Esophagus muscularis mucosa (tissue), 4 donors: ENCODE data around the gene OSBPL2. TPM values are rescaled to one million over a fixed set of nuclear protein-coding genes. Genes with fewer than 3 reads are reported as not detected.

Source experiments
- DNase-seq: peaks from one replicate; pipeline ENCODE4 v3.0.0-alpha.2; 2017; ENCODE audit errors: extremely low spot score
- H3K27ac ChIP-seq, 4 donors: fragments of 200-600 bp; sonication (generic); replicated peaks in 1 of 4; 1 replicate in 3 of 4; 2 replicates in 1 of 4; pipeline ENCODE4 v1.5.1; 2016 to 2019; ENCODE audit warnings: mild to moderate bottlenecking in 1 of 4
- H3K27me3 ChIP-seq, 4 donors: fragments of 200-600 bp; sonication (generic); one replicate each; pipeline versions ENCODE4 v1.5.1 to v1.6.0; 2016 to 2019
- H3K36me3 ChIP-seq, 4 donors: fragments of 200-600 bp; sonication (generic); one replicate each; pipeline ENCODE4 v1.5.1; 2016 to 2019
- H3K4me1 ChIP-seq, 4 donors: fragments of 200-600 bp; sonication (generic); one replicate each; pipeline ENCODE4 v1.5.1; 2016 to 2019
- H3K4me3 ChIP-seq, 4 donors: fragments of 200-600 bp; sonication (generic); 1 replicate in 2 of 4; 2 replicates in 2 of 4; pipeline ENCODE4 v1.5.1; 2016 to 2019; ENCODE audit warnings: mild to moderate bottlenecking in 4 of 4, moderate library complexity in 1 of 4
- H3K9me3 ChIP-seq, 4 donors: fragments of 200-600 bp; sonication (generic); 1 replicate in 3 of 4; 2 replicates in 1 of 4; pipeline ENCODE4 v1.5.1; 2016 to 2019
- EP300 ChIP-seq: sonication (generic); formaldehyde crosslinking; IDR thresholded peaks from one replicate; pipeline ENCODE4 v1.6.1; 2017; ENCODE audit warnings: antibody characterized with exemption
- POLR2A ChIP-seq: fragments of 450-650 bp; IDR thresholded peaks from one replicate; pipeline ENCODE4 v1.6.1; 2017; ENCODE audit warnings: antibody characterized with exemption, moderate library complexity, mild to moderate bottlenecking, low read depth
- POLR2AphosphoS5 ChIP-seq, 2 donors: sonication (generic); formaldehyde crosslinking; IDR thresholded peaks; one replicate each; pipeline ENCODE4 v1.6.1; 2017; ENCODE audit warnings: antibody characterized with exemption in 2 of 2
- WGBS: methylation state at CpG from one replicate; pipeline ENCODE4 v1.1.5; 2018; 5-methylcytosine and 5-hydroxymethylcytosine counted together
- intact Hi-C: fragments of 100-400 bp; cut with DNase I; formaldehyde crosslinking; loops from one replicate; pipeline ENCODE4 v1.15.1; 2023
- total RNA-seq, 4 donors: library from RNA; depleted of rRNA; stranded (reverse); fragments of >200 nt; gene quantifications; one replicate each; pipeline versions ENCODE4 v1.1.0 to v1.2.1, GENCODE V29; 2016
- TF ChIP-seq, protein P1 (sequence below), 3 experiments: fragments of 200-600 bp in 2 of 3; fragments of 450-650 bp in 1 of 3; sonication (generic) in 2 of 3; IDR thresholded peaks; one replicate each; pipeline ENCODE4 v1.5.1; 2017 to 2019; ENCODE audit warnings: antibody characterized with exemption in 3 of 3, mild to moderate bottlenecking in 2 of 3, moderate library complexity in 1 of 3

OSBPL2 gene
- total RNA-seq, 4 donors from 2014 or later: 34.5 to 52.7 (median 44.2) TPM

DNA sequence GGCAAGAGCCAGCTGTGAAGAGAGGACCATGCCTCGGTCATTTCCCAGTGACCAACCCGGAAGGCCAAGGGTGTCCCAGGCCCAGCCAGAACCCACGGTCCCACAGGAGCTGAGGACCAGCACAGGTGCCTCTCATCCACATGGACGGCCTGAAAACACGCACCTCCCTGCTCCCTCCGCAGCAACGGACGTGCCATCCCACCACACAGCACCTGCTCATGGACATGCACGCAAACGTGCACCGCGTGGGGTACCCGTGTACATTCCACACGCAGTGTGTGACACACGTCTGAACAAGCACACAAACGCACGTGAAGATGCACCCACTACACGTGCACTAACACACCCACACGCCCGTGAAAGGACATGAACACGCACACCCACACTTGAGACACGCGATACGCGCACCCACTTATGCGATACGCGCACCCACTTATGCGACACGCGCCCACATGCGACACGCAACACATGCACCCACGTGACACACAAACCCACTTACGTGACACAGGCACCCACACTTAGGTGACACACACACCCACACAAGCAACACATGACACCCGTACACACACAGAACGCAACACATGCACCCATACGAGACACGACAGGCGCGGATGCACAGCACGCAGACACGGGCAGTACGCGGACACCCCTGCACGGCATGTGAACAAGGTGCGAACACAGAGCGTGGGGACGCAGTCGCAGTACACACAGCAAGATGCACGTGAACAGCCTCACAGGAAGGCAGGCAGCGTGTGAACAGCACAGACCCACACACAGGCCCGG lies 98.6 kb downstream of the OSBPL2 start:
- no peak for TF ChIP-seq POLR2AphosphoS5 (IDR thresholded peaks at IDR 0.05)
- TF ChIP-seq POLR2A: no peak
- TF ChIP-seq, protein P1, sequence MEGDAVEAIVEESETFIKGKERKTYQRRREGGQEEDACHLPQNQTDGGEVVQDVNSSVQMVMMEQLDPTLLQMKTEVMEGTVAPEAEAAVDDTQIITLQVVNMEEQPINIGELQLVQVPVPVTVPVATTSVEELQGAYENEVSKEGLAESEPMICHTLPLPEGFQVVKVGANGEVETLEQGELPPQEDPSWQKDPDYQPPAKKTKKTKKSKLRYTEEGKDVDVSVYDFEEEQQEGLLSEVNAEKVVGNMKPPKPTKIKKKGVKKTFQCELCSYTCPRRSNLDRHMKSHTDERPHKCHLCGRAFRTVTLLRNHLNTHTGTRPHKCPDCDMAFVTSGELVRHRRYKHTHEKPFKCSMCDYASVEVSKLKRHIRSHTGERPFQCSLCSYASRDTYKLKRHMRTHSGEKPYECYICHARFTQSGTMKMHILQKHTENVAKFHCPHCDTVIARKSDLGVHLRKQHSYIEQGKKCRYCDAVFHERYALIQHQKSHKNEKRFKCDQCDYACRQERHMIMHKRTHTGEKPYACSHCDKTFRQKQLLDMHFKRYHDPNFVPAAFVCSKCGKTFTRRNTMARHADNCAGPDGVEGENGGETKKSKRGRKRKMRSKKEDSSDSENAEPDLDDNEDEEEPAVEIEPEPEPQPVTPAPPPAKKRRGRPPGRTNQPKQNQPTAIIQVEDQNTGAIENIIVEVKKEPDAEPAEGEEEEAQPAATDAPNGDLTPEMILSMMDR (IDR thresholded peaks at IDR 0.05): no peak
- TF ChIP-seq EP300: no peak
- Histone ChIP-seq H3K36me3 (peaks cover 59 to 97% (median 89%) of the 10 kb centered on the region in 4 donors), H3K9me3 (no peaks in the 10 kb centered on the region), H3K4me3 (no peak overlapping the region), H3K27ac (no peak overlapping the region), H3K4me1 (no peaks in the 10 kb centered on the region), H3K27me3 (no peaks in the 10 kb centered on the region)
- DNase-seq: no peak
- intact Hi-C loops: no loop called here
- WGBS: 90% methylated on average over 44 of the region's 53 CpGs

DNA sequence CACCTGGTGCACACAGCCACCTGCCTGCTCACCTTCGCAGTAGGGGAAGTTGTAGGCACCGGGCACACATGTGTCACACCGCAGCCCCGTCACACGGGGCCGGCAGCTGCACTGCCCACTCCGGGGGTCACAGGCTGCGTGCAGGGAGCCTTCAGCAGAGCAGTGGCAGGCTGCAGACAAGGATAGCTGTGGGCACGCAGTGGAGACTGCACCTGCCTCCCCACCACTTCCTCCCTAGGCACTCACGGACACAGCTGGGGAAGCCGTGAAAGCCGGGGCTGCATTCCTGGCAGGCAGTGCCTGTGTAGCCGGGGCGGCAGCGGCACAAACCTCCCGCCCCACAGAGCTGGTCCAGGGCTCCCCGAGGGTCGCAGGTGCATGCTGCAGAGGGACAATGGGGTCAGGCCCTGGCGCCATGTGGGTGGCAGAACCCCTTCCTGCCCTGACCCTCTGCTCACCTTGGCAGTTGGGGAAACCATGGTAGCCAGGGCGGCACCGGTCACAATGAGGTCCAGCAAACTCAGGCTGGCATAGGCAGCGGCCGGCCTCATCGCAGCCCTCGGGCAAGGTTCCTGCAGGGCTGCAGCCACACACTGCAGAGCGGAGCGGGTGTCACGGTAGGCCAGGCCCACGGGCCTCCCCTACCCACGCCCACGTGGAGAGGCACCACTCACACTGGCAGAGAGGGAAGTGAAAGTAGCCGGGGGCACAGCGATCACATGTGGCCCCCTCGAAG lies 99.4 kb downstream of the OSBPL2 start:
- Histone ChIP-seq H3K4me3 (no peak overlapping the region), H3K27ac (no peak overlapping the region), H3K4me1 (no peaks in the 10 kb centered on the region), H3K27me3 (no peaks in the 10 kb centered on the region), H3K36me3 (peaks cover 53 to 97% (median 85%) of the 10 kb centered on the region in 4 donors), H3K9me3 (no peaks in the 10 kb centered on the region)
- TF ChIP-seq POLR2A (no peak), POLR2AphosphoS5 (IDR thresholded peaks at IDR 0.05) (no peak), EP300 (no peak)
- TF ChIP-seq, protein P1 (IDR thresholded peaks at IDR 0.05): no peak
- intact Hi-C loops: no loop called here
- WGBS: 81% methylated on average over 8 of the region's 34 CpGs
- DNase-seq: no peak

DNA sequence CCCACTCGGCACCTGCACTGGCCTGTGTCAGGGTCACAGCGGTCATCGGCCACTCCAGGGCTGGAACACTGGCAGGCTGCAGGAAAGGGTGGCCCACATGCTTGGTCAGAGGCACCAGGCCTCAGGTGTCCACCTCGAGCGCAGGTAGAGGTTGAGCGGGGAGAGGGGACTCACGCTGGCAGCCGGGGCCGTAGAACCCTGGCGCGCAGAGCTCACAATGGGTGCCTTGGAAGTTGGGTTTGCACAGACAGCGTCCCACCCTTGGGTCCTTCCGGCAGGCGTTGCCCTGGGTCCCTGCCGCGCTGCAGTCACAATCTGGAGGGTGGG lies 99.9 kb downstream of the OSBPL2 start:
- H3K4me3 ChIP-seq: no peak overlapping the region
- no peak overlapping the region for H3K27ac ChIP-seq
- no peaks in the 10 kb centered on the region for H3K4me1 ChIP-seq
- no peaks in the 10 kb centered on the region for H3K9me3 ChIP-seq
- intact Hi-C loops: no loop called here
- no peaks in the 10 kb centered on the region for H3K27me3 ChIP-seq
- TF ChIP-seq EP300: no peak
- no peak for TF ChIP-seq POLR2AphosphoS5 (IDR thresholded peaks at IDR 0.05)
- TF ChIP-seq, protein P1 (IDR thresholded peaks at IDR 0.05): no peak
- no peak for TF ChIP-seq POLR2A
- DNase-seq: no peak
- WGBS: 95% methylated on average over 13 of the region's 16 CpGs
- peaks cover 47 to 97% (median 84%) of the 10 kb centered on the region in 4 donors for H3K36me3 ChIP-seq

GRCh38 chr20:62339647-62340062 lies 101.3 kb downstream of the OSBPL2 start:
- DNase-seq: no peak
- Histone ChIP-seq H3K4me1 (no peaks in the 10 kb centered on the region), H3K4me3 (no peak overlapping the region), H3K36me3 (peaks cover 41 to 94% (median 80%) of the 10 kb centered on the region in 4 donors), H3K9me3 (no peaks in the 10 kb centered on the region), H3K27me3 (no peaks in the 10 kb centered on the region), H3K27ac (no peak overlapping the region)
- intact Hi-C loops: loop anchor here (5.0 kb wide), 1 partner anchor 38 kb away; no protein-coding TSS in a partner anchor
- no peak for TF ChIP-seq POLR2A
- TF ChIP-seq, protein P1 (IDR thresholded peaks at IDR 0.05): no peak
- no peak for TF ChIP-seq EP300
- no peak for TF ChIP-seq POLR2AphosphoS5 (IDR thresholded peaks at IDR 0.05)
- WGBS: 82% methylated on average over 13 of the region's 14 CpGs
